Measurements from ENCODE around the gene HINFP. TPM values are rescaled to one million over a fixed set of nuclear protein-coding genes. Genes with fewer than 3 reads are reported as not detected.

The HINFP gene
- total RNA-seq, 2 donors from 2014 or later, result 22.1 to 41.7 TPM

DNA sequence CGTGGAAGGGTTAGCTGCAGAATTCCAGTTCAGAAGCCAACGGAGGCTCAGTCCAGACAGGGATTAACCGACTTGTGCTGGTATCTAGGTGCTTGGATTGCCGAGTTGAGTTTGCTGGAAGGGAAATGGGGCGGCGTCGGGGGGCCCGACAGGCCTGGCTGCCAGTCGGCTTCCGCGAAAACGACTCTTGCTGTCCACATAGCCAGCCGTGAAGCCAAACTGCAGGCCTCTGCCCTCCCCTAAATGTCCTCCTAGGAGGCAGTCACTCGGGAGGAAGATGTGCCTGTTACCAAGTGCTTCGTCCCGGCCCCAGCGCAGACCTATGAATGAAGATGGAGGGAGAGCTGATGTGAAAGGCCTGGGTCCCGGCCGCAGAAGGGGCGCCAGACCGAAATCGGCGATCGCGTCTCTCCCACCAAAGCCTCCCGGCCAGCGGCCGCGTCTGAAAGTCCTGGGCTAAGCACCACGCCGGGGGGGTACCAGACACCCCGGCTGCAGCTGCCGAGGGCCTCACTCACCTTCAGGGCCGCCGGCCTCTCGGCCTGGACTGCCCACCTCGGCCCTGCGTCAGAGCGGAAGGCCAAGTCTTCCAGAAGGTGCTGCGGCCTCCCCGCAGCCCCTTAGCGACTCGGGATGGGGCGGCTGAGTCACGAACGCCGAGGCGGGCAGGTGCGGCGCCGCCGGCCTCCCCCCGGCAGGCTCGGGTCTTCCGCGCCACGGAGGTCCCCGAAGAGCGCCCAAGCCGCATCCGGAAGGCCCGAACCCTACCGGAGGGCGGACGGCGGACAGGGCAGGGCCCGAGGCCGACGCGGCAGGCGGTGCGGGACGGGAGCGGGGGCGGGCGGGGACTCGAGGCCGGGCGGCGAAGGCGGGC is 27.2 kb upstream of the HINFP start:
- intact Hi-C loops (cut with DNase I), result loop anchor here (5.0 kb wide), 1 partner anchor 103 kb away; no protein-coding TSS in a partner anchor
- H3K27ac ChIP-seq, result peak overlapping the region; percentile 93 to 94
- under 1% methylated on average over 78 of the region's 81 CpGs for WGBS
- peak; percentile 14 for DNase-seq (ENCODE audit: low spot score)
- no peak for TF ChIP-seq POLR2A (IDR thresholded peaks at IDR 0.05)
- TF ChIP-seq, protein P1, sequence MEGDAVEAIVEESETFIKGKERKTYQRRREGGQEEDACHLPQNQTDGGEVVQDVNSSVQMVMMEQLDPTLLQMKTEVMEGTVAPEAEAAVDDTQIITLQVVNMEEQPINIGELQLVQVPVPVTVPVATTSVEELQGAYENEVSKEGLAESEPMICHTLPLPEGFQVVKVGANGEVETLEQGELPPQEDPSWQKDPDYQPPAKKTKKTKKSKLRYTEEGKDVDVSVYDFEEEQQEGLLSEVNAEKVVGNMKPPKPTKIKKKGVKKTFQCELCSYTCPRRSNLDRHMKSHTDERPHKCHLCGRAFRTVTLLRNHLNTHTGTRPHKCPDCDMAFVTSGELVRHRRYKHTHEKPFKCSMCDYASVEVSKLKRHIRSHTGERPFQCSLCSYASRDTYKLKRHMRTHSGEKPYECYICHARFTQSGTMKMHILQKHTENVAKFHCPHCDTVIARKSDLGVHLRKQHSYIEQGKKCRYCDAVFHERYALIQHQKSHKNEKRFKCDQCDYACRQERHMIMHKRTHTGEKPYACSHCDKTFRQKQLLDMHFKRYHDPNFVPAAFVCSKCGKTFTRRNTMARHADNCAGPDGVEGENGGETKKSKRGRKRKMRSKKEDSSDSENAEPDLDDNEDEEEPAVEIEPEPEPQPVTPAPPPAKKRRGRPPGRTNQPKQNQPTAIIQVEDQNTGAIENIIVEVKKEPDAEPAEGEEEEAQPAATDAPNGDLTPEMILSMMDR (IDR thresholded peaks at IDR 0.05), result peak in 1 of 4 experiments; percentile 11
- H3K27me3 ChIP-seq (replicated peaks; ENCODE audit: insufficient read depth), result no peaks in the 10 kb centered on the region
- no peaks in the 10 kb centered on the region for H3K9me3 ChIP-seq
- peak overlapping the region; percentile 67 to 72 for H3K4me3 ChIP-seq
- H3K36me3 ChIP-seq, result peaks cover 0 to 7% of the 10 kb centered on the region in 2 donors
- H3K4me1 ChIP-seq (replicated peaks), result peaks cover 10% of the 10 kb centered on the region

DNA sequence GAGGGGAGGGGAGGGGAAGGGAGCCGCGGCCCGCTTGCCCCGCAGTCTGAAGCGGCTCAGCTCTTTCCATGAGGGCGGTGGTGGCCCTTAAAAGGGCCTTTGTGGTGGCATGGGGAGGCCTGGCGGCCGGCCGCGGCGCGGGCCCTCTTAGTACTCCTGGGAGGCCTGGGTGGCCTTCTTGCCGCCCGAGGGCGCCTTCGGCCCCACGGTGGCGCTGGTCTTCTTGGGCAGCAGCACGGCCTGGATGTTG is 26.6 kb upstream of the HINFP start:
- H3K27ac ChIP-seq, result peak overlapping the region; percentile 93 to 94
- WGBS, result 0% methylated on average over 5 of the region's 19 CpGs
- H3K9me3 ChIP-seq, result no peaks in the 10 kb centered on the region
- peaks cover 10% of the 10 kb centered on the region for H3K4me1 ChIP-seq (replicated peaks)
- TF ChIP-seq, protein P1 (IDR thresholded peaks at IDR 0.05), result peak; percentile 49 to 80 (median 70)
- TF ChIP-seq POLR2AphosphoS5 (IDR thresholded peaks at IDR 0.05), result no peak
- H3K27me3 ChIP-seq (replicated peaks; ENCODE audit: insufficient read depth), result no peaks in the 10 kb centered on the region
- intact Hi-C loops (cut with DNase I), result loop anchor here (5.0 kb wide), 1 partner anchor 103 kb away; no protein-coding TSS in a partner anchor
- peaks cover 0 to 7% of the 10 kb centered on the region in 2 donors for H3K36me3 ChIP-seq
- peak; percentile 81 for DNase-seq (ENCODE audit: low spot score)
- H3K4me3 ChIP-seq, result peak overlapping the region; percentile 67 to 72

DNA sequence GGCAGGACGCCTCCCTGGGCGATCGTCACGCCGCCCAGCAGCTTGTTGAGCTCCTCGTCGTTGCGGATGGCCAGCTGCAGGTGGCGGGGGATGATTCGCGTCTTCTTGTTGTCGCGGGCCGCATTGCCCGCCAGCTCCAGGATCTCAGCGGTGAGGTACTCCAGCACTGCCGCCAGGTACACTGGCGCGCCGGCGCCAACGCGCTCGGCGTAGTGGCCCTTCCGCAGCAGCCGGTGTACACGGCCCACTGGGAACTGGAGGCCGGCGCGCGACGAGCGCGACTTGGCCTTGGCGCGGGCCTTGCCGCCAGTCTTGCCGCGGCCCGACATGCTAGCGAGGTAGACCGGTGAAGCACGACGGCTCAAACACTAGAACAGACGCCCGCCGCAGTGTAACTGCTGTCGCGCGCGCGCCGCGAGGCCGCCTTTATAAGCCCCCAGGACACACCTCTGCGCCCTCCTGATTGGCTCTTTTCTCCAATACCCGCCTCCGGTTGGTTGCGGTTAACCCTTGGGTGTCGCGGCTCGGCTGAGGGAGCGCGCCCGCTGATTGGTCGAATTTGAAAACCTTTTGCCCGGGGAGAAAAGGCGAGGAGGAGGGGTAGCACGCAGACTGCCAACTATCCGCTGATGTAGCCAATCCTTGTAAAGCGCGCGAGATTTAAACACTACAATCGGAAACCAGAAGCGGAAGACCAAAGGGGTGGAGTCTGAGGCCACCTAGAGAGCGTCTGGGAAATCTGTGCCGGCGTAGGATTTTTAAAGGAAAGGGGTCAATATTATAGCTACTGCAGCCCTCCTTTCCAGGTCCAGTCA is 26.1 kb upstream of the HINFP start:
- WGBS, result under 1% methylated on average over 56 of the region's 79 CpGs
- no peaks in the 10 kb centered on the region for H3K9me3 ChIP-seq
- peak overlapping the region; percentile 67 to 72 for H3K4me3 ChIP-seq
- peak overlapping the region; percentile 93 to 94 for H3K27ac ChIP-seq
- peak; percentile 97 for TF ChIP-seq POLR2A (IDR thresholded peaks at IDR 0.05)
- TF ChIP-seq, protein P1 (IDR thresholded peaks at IDR 0.05), result peak in 2 of 4 experiments; percentile 5 to 29
- TF ChIP-seq POLR2AphosphoS5 (IDR thresholded peaks at IDR 0.05), result peak; percentile 98
- intact Hi-C loops (cut with DNase I), result no loop called here
- peaks cover 10% of the 10 kb centered on the region for H3K4me1 ChIP-seq (replicated peaks)
- no peaks in the 10 kb centered on the region for H3K27me3 ChIP-seq (replicated peaks; ENCODE audit: insufficient read depth)
- peak; percentile 100 for DNase-seq (ENCODE audit: low spot score)
- peaks cover 0 to 7% of the 10 kb centered on the region in 2 donors for H3K36me3 ChIP-seq

DNA sequence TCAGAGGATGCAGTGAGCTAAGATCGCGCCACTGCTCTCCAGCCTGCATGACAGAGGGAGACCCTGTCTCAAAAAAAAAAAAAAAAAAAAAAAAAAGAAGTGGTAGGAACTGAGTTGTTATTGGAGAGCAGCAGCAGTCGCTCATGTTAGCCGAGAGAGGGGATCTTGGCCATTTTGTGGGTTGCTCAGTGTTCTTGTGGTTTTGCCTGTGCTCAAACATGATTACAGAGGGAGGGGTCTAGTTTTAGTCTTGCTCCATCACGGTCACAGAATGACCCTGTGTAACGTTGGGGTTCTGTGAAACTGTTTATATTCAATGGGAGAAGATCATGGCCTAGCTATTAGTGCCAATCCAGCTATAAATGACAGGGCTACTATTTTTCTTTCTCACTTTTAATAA is 21.7 kb upstream of the HINFP start:
- no peaks in the 10 kb centered on the region for H3K9me3 ChIP-seq
- no peaks in the 10 kb centered on the region for H3K27me3 ChIP-seq (replicated peaks; ENCODE audit: insufficient read depth)
- no peak overlapping the region for H3K27ac ChIP-seq
- TF ChIP-seq POLR2AphosphoS5 (IDR thresholded peaks at IDR 0.05), result no peak
- TF ChIP-seq, protein P1 (IDR thresholded peaks at IDR 0.05), result no peak
- TF ChIP-seq POLR2A (IDR thresholded peaks at IDR 0.05), result no peak
- intact Hi-C loops (cut with DNase I), result loop anchor here (5.0 kb wide), 1 partner anchor 223 kb away; no protein-coding TSS in a partner anchor
- no peak overlapping the region for H3K4me3 ChIP-seq
- H3K4me1 ChIP-seq (replicated peaks), result no peaks in the 10 kb centered on the region
- no peak for DNase-seq (ENCODE audit: low spot score)
- peaks cover 0 to 7% of the 10 kb centered on the region in 2 donors for H3K36me3 ChIP-seq
- WGBS, result 78% methylated on average over 6 of the region's 6 CpGs

All from prostate gland (tissue), 2 donors.